GM23338 (cell line): ENCODE data around the gene INPP4A. TPM values are rescaled to one million over a fixed set of nuclear protein-coding genes. Genes with fewer than 3 reads are reported as not detected.
A peak's percentile ranks its signal among the peaks of the same experiment; 100 is the strongest.

ENCODE experiments used
- ATAC-seq: fragments of 200-7000 bp; cut with Tn5 transposase; 3 replicates; pipeline ENCODE4 v1.9.1; 2020
- DNase-seq: peaks from one replicate; pipeline ENCODE4 v3.0.0-alpha.2; 2015; ENCODE audit warnings: low spot score
- H2AFZ ChIP-seq: fragments of 200-600 bp; sonication (generic); 2 replicates; pipeline ENCODE4 v1.8.0; 2016; ENCODE audit warnings: antibody characterized with exemption, mild to moderate bottlenecking, moderate library complexity
- H3F3A ChIP-seq: fragments of 200-600 bp; sonication (generic); replicated peaks from 2 replicates; pipeline ENCODE4 v1.8.0; 2017; ENCODE audit warnings: antibody characterized with exemption, mixed run types, low read depth
- H3K27ac ChIP-seq: fragments of 200-600 bp; sonication (generic); 2 replicates; pipeline ENCODE4 v1.6.1; 2016; ENCODE audit warnings: low read depth
- H3K27me3 ChIP-seq: fragments of 200-600 bp; sonication (generic); 2 replicates; pipeline ENCODE4 v1.8.0; 2016; ENCODE audit warnings: mild to moderate bottlenecking, mixed run types, moderate library complexity; ENCODE audit not compliant: insufficient read depth
- H3K36me3 ChIP-seq: fragments of 200-600 bp; sonication (generic); 2 replicates; pipeline ENCODE4 v1.8.0; 2016; ENCODE audit warnings: mild to moderate bottlenecking; ENCODE audit not compliant: insufficient read depth
- H3K4me1 ChIP-seq: fragments of 200-600 bp; sonication (generic); 2 replicates; pipeline ENCODE4 v1.8.0; 2016; ENCODE audit warnings: mild to moderate bottlenecking, moderate library complexity; ENCODE audit not compliant: insufficient read depth
- H3K4me2 ChIP-seq: fragments of 200-600 bp; sonication (generic); 2 replicates; pipeline ENCODE4 v1.7.1; 2017; ENCODE audit warnings: mixed run types
- H3K4me3 ChIP-seq: fragments of 200-600 bp; sonication (generic); 2 replicates; pipeline ENCODE4 v1.6.1; 2016; ENCODE audit warnings: mixed run types
- H3K79me2 ChIP-seq: fragments of 200-600 bp; sonication (generic); replicated peaks from 2 replicates; pipeline ENCODE4 v1.8.0; 2017; ENCODE audit warnings: mild to moderate bottlenecking; ENCODE audit not compliant: insufficient read depth
- H3K9me2 ChIP-seq: fragments of 200-600 bp; sonication (generic); 2 replicates; pipeline ENCODE4 v1.8.0; 2017; ENCODE audit not compliant: insufficient read depth
- H4K20me1 ChIP-seq: fragments of 200-600 bp; sonication (generic); replicated peaks from 2 replicates; pipeline ENCODE4 v1.8.0; 2017; ENCODE audit warnings: mild to moderate bottlenecking; ENCODE audit not compliant: insufficient read depth
- H3K27ac Mint-ChIP-seq: 2 replicates; pipeline ENCODE4 v1.8.0; 2020; ENCODE audit warnings: inconsistent platforms, mild to moderate bottlenecking, moderate library complexity, mixed read lengths
- H3K27me3 Mint-ChIP-seq: 3 replicates; pipeline ENCODE4 v1.8.0; 2022; ENCODE audit warnings: low read depth, mild to moderate bottlenecking, moderate library complexity, mixed read lengths, inconsistent platforms; ENCODE audit not compliant: insufficient read depth, poor library complexity
- H3K36me3 Mint-ChIP-seq: 3 replicates; pipeline ENCODE4 v1.8.0; 2021; ENCODE audit warnings: low read depth, mild to moderate bottlenecking, inconsistent platforms, moderate library complexity, mixed read lengths
- H3K4me1 Mint-ChIP-seq: 3 replicates; pipeline ENCODE4 v1.8.0; 2020; ENCODE audit warnings: mild to moderate bottlenecking, inconsistent platforms, mixed read lengths
- H3K4me3 Mint-ChIP-seq: 3 replicates; pipeline ENCODE4 v1.8.0; 2021; ENCODE audit warnings: moderate library complexity, mild to moderate bottlenecking, inconsistent platforms, mixed read lengths
- H3K9me3 Mint-ChIP-seq: 3 replicates; pipeline ENCODE4 v1.8.0; 2020; ENCODE audit warnings: moderate library complexity, mild to moderate bottlenecking, inconsistent platforms, mixed read lengths
- EZH2 ChIP-seq: fragments of 200-600 bp; sonication (generic); IDR thresholded peaks from one replicate; pipeline ENCODE4 v1.8.0; 2017; ENCODE audit warnings: antibody characterized with exemption, mild to moderate bottlenecking, low read depth; ENCODE audit not compliant: unreplicated experiment
- JUNB ChIP-seq: IDR thresholded peaks from one replicate; pipeline ENCODE4 v1.6.1; 2016; ENCODE audit warnings: antibody characterized with exemption; ENCODE audit not compliant: unreplicated experiment
- NANOG ChIP-seq: IDR thresholded peaks from 2 replicates; pipeline ENCODE4 v1.6.1; 2016; ENCODE audit warnings: antibody characterized with exemption, borderline replicate concordance
- STAT1 ChIP-seq: IDR thresholded peaks from one replicate; pipeline ENCODE4 v1.6.1; 2016; ENCODE audit warnings: antibody characterized with exemption; ENCODE audit not compliant: unreplicated experiment
- polyA plus RNA-seq: library from polyadenylated mRNA; unstranded; fragments of >200 nt; fragmentation: Nextera tagmentation; extraction: Ambion mirVana; gene quantifications from 2 replicates; pipeline ENCODE4 v1.2.1, GENCODE V29; 2016
- total RNA-seq: library from RNA; depleted of rRNA; stranded (reverse); fragments of >200 nt; shearing (Covaris generic); gene quantifications from 2 replicates; pipeline ENCODE4 v1.2.3, GENCODE V29; 2014
- TF ChIP-seq, protein P1 (sequence below): fragments of 250-450 bp; sonication (Bioruptor Pico); IDR thresholded peaks from 2 replicates; pipeline ENCODE4 v1.5.0; 2020; ENCODE audit warnings: mild to moderate bottlenecking, moderate library complexity
- TF ChIP-seq, protein P2 (sequence below): IDR thresholded peaks from one replicate; pipeline ENCODE4 v1.6.1; 2018; ENCODE audit warnings: antibody characterized with exemption; ENCODE audit not compliant: unreplicated experiment
- TF ChIP-seq, protein P3 (sequence below), 2 experiments: fragments of 200-600 bp in 1 of 2; sonication (generic) in 1 of 2; conservative IDR thresholded peaks; 2 replicates each; pipeline versions ENCODE4 v1.5.1 to v1.6.1; 2016 to 2017; ENCODE audit warnings: antibody characterized with exemption in 2 of 2, low read depth in 2 of 2, mild to moderate bottlenecking in 2 of 2, moderate library complexity in 1 of 2

Gene INPP4A
- total and polyA plus RNA-seq, 2 experiments from 2014 or later: 8.5 to 36.9 TPM

DNA sequence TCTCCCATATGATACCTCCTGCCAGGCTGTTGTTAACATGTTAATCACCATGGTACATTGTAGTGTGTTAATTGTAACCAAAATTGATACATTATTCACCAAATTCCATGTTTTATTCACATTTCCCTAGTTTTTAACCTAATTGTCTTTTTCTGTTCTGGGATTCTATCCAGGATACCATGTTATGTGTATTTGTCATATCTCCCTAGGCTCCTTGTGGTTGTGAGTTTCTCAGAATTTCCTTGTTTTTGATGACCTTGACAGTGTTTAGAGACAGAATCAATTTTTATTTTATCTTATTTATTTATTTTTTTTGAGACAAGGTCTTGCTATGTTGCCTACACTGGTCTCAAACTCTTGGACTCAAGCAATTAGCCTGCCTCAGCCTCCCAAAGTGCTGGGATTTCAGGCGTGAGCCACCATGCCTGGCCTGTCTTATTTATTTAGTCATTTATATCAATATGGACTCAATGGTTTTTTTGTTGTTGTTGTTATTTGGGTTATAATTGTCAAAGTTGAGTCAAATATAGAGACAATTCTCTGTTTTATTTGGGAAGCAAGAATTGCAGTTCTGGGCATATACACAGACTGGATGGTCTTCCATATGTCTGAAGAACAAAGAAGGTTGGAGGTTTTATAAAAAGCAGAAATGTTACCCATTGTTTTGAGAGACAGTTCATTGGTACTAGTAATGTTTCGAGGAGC is 42.6 kb downstream of the INPP4A start (continued):
- TF ChIP-seq, protein P1, sequence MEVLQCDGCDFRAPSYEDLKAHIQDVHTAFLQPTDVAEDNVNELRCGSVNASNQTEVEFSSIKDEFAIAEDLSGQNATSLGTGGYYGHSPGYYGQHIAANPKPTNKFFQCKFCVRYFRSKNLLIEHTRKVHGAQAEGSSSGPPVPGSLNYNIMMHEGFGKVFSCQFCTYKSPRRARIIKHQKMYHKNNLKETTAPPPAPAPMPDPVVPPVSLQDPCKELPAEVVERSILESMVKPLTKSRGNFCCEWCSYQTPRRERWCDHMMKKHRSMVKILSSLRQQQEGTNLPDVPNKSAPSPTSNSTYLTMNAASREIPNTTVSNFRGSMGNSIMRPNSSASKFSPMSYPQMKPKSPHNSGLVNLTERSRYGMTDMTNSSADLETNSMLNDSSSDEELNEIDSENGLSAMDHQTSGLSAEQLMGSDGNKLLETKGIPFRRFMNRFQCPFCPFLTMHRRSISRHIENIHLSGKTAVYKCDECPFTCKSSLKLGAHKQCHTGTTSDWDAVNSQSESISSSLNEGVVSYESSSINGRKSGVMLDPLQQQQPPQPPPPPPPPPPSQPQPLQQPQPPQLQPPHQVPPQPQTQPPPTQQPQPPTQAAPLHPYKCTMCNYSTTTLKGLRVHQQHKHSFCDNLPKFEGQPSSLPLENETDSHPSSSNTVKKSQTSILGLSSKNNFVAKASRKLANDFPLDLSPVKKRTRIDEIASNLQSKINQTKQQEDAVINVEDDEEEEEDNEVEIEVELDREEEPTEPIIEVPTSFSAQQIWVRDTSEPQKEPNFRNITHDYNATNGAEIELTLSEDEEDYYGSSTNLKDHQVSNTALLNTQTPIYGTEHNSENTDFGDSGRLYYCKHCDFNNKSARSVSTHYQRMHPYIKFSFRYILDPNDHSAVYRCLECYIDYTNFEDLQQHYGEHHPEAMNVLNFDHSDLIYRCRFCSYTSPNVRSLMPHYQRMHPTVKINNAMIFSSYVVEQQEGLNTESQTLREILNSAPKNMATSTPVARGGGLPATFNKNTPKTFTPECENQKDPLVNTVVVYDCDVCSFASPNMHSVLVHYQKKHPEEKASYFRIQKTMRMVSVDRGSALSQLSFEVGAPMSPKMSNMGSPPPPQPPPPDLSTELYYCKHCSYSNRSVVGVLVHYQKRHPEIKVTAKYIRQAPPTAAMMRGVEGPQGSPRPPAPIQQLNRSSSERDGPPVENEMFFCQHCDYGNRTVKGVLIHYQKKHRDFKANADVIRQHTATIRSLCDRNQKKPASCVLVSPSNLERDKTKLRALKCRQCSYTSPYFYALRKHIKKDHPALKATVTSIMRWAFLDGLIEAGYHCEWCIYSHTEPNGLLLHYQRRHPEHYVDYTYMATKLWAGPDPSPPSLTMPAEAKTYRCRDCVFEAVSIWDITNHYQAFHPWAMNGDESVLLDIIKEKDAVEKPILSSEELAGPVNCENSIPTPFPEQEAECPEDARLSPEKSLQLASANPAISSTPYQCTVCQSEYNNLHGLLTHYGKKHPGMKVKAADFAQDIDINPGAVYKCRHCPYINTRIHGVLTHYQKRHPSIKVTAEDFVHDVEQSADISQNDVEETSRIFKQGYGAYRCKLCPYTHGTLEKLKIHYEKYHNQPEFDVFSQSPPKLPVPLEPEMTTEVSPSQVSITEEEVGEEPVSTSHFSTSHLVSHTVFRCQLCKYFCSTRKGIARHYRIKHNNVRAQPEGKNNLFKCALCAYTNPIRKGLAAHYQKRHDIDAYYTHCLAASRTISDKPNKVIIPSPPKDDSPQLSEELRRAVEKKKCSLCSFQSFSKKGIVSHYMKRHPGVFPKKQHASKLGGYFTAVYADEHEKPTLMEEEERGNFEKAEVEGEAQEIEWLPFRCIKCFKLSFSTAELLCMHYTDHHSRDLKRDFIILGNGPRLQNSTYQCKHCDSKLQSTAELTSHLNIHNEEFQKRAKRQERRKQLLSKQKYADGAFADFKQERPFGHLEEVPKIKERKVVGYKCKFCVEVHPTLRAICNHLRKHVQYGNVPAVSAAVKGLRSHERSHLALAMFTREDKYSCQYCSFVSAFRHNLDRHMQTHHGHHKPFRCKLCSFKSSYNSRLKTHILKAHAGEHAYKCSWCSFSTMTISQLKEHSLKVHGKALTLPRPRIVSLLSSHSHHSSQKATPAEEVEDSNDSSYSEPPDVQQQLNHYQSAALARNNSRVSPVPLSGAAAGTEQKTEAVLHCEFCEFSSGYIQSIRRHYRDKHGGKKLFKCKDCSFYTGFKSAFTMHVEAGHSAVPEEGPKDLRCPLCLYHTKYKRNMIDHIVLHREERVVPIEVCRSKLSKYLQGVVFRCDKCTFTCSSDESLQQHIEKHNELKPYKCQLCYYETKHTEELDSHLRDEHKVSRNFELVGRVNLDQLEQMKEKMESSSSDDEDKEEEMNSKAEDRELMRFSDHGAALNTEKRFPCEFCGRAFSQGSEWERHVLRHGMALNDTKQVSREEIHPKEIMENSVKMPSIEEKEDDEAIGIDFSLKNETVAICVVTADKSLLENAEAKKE (CRISPR knock-in tag): no peak
- TF ChIP-seq JUNB (no peak), STAT1 (no peak)

DNA sequence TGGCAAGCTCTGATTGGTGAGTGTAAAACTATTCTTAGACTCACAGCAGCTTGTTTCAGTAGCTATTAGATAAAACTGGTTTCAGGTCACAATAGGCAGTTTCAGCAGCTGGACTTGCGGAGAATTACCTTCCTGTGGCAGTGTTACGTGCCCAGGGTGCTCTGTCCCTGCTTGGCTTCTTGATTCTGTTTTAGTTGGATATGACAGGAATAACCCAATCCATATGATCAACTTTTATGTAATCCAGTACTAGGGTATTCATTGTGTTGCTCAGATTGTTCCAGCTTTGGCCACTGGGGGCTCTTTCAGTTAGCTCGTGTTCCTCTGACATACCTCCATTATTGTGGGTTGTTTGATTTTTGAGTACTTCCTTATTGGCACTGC is 43.1 kb downstream of the INPP4A start:
- H3K27me3 ChIP-seq: no peaks in the 10 kb centered on the region
- peak; percentile 65 for ATAC-seq
- H2AFZ ChIP-seq: no peak overlapping the region
- H3K36me3 Mint-ChIP-seq: peaks cover 3% of the 10 kb centered on the region; the same call in 1 of the 3 replicates
- H4K20me1 ChIP-seq: peaks cover 30% of the 10 kb centered on the region; the same call in 1 of the 2 replicates
- peaks cover 32% of the 10 kb centered on the region for H3K4me1 ChIP-seq
- H3K27me3 Mint-ChIP-seq: peaks cover 6% of the 10 kb centered on the region
- TF ChIP-seq, protein P2, sequence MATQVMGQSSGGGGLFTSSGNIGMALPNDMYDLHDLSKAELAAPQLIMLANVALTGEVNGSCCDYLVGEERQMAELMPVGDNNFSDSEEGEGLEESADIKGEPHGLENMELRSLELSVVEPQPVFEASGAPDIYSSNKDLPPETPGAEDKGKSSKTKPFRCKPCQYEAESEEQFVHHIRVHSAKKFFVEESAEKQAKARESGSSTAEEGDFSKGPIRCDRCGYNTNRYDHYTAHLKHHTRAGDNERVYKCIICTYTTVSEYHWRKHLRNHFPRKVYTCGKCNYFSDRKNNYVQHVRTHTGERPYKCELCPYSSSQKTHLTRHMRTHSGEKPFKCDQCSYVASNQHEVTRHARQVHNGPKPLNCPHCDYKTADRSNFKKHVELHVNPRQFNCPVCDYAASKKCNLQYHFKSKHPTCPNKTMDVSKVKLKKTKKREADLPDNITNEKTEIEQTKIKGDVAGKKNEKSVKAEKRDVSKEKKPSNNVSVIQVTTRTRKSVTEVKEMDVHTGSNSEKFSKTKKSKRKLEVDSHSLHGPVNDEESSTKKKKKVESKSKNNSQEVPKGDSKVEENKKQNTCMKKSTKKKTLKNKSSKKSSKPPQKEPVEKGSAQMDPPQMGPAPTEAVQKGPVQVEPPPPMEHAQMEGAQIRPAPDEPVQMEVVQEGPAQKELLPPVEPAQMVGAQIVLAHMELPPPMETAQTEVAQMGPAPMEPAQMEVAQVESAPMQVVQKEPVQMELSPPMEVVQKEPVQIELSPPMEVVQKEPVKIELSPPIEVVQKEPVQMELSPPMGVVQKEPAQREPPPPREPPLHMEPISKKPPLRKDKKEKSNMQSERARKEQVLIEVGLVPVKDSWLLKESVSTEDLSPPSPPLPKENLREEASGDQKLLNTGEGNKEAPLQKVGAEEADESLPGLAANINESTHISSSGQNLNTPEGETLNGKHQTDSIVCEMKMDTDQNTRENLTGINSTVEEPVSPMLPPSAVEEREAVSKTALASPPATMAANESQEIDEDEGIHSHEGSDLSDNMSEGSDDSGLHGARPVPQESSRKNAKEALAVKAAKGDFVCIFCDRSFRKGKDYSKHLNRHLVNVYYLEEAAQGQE: no peak
- TF ChIP-seq EZH2: no peak
- no peak for TF ChIP-seq NANOG
- TF ChIP-seq, protein P3, sequence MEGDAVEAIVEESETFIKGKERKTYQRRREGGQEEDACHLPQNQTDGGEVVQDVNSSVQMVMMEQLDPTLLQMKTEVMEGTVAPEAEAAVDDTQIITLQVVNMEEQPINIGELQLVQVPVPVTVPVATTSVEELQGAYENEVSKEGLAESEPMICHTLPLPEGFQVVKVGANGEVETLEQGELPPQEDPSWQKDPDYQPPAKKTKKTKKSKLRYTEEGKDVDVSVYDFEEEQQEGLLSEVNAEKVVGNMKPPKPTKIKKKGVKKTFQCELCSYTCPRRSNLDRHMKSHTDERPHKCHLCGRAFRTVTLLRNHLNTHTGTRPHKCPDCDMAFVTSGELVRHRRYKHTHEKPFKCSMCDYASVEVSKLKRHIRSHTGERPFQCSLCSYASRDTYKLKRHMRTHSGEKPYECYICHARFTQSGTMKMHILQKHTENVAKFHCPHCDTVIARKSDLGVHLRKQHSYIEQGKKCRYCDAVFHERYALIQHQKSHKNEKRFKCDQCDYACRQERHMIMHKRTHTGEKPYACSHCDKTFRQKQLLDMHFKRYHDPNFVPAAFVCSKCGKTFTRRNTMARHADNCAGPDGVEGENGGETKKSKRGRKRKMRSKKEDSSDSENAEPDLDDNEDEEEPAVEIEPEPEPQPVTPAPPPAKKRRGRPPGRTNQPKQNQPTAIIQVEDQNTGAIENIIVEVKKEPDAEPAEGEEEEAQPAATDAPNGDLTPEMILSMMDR (conservative IDR thresholded peaks at IDR 0.05; ENCODE audit: low read depth in 2 of 2): peak; percentile 45 to 57
- peak; percentile 70 for DNase-seq
- H3K4me1 Mint-ChIP-seq: peaks cover 58% of the 10 kb centered on the region
- H3K4me2 ChIP-seq: no peak overlapping the region
- no peak overlapping the region for H3K27ac Mint-ChIP-seq
- no peaks in the 10 kb centered on the region for H3K36me3 ChIP-seq
- no peak overlapping the region for H3K4me3 Mint-ChIP-seq
- H3K9me2 ChIP-seq: no peaks in the 10 kb centered on the region
- H3K9me3 Mint-ChIP-seq: no peaks in the 10 kb centered on the region
- peaks cover 85% of the 10 kb centered on the region for H3K79me2 ChIP-seq
- H3F3A ChIP-seq: no peaks in the 10 kb centered on the region
- H3K4me3 ChIP-seq: no peak overlapping the region
- no peak overlapping the region for H3K27ac ChIP-seq
